Measurements from ENCODE around the gene LY6G6D.
A peak's percentile ranks its signal among the peaks of the same experiment; 100 is the strongest.

The LY6G6D gene

GRCh38 chr6:31727034-31727716 is 12.0 kb downstream of the LY6G6D start:
- Histone ChIP-seq H3K9ac (ENCODE audit: insufficient read length, low read depth) (no peak overlapping the region), H3K9me3 (ENCODE audit: insufficient read depth, low read length) (no peaks in the 10 kb centered on the region), H3K4me3 (ENCODE audit: insufficient read length, low read depth) (no peak overlapping the region), H3K4me1 (ENCODE audit: insufficient read depth, insufficient read length) (peaks cover 5% of the 10 kb centered on the region), H3K27me3 (ENCODE audit: insufficient read depth, insufficient read length) (no peaks in the 10 kb centered on the region), H3K36me3 (ENCODE audit: insufficient read depth, insufficient read length, low read length) (peaks cover 51% of the 10 kb centered on the region)
- TF ChIP-seq SUZ12 (IDR thresholded peaks at IDR 0.05; ENCODE audit: extremely low read depth, insufficient read depth, insufficient read length) (no peak), ZNF274 (IDR thresholded peaks at IDR 0.05; ENCODE audit: low read depth, low read length) (no peak), YY1 (IDR thresholded peaks at IDR 0.05; ENCODE audit: insufficient read depth, insufficient read length) (no peak)
- no peak for DNase-seq (ENCODE audit: low read depth, low spot score)

GRCh38 chr6:31727717-31728671 is 12.8 kb downstream of the LY6G6D start:
- Histone ChIP-seq H3K4me1 (ENCODE audit: insufficient read depth, insufficient read length) (peaks cover 5% of the 10 kb centered on the region), H3K36me3 (ENCODE audit: insufficient read depth, insufficient read length, low read length) (peaks cover 59% of the 10 kb centered on the region), H3K4me3 (ENCODE audit: insufficient read length, low read depth) (no peak overlapping the region), H3K9ac (ENCODE audit: insufficient read length, low read depth) (peak overlapping the region; percentile 61), H3K27me3 (ENCODE audit: insufficient read depth, insufficient read length) (no peaks in the 10 kb centered on the region), H3K9me3 (ENCODE audit: insufficient read depth, low read length) (no peaks in the 10 kb centered on the region)
- TF ChIP-seq ZNF274 (IDR thresholded peaks at IDR 0.05; ENCODE audit: low read depth, low read length) (no peak), SUZ12 (IDR thresholded peaks at IDR 0.05; ENCODE audit: extremely low read depth, insufficient read depth, insufficient read length) (no peak), YY1 (IDR thresholded peaks at IDR 0.05; ENCODE audit: insufficient read depth, insufficient read length) (no peak)
- DNase-seq (ENCODE audit: low read depth, low spot score): no peak

- peaks cover 68% of the 10 kb centered on the region for H3K36me3 ChIP-seq (ENCODE audit: insufficient read depth, insufficient read length, low read length)
Measured at GRCh38 chr6:31728767-31729514, 13.8 kb downstream of the LY6G6D start, which contains the start of gene DDAH2. Gene DDAH2, minus strand, starts transcription at chr6:31729299. Its CDS starts 138 bp downstream, at chr6:31729161.

GRCh38 chr6:31729515-31729978 is 14.4 kb downstream of the LY6G6D start:
- Histone ChIP-seq H3K36me3 (ENCODE audit: insufficient read depth, insufficient read length, low read length) (peaks cover 71% of the 10 kb centered on the region), H3K9me3 (ENCODE audit: insufficient read depth, low read length) (no peaks in the 10 kb centered on the region), H3K9ac (ENCODE audit: insufficient read length, low read depth) (peak overlapping the region; percentile 83), H3K4me3 (ENCODE audit: insufficient read length, low read depth) (peak overlapping the region; percentile 66), H3K27me3 (ENCODE audit: insufficient read depth, insufficient read length) (no peaks in the 10 kb centered on the region), H3K4me1 (ENCODE audit: insufficient read depth, insufficient read length) (peaks cover 5% of the 10 kb centered on the region)
- DNase-seq (ENCODE audit: low read depth, low spot score): peak; percentile 86
- no peak for TF ChIP-seq ZNF274 (IDR thresholded peaks at IDR 0.05; ENCODE audit: low read depth, low read length)
- TF ChIP-seq SUZ12 (IDR thresholded peaks at IDR 0.05; ENCODE audit: extremely low read depth, insufficient read depth, insufficient read length): no peak
- TF ChIP-seq YY1 (IDR thresholded peaks at IDR 0.05; ENCODE audit: insufficient read depth, insufficient read length): no peak

More at GRCh38 chr6:31728767-31729514, 13.8 kb downstream of the LY6G6D start, which contains the start of gene DDAH2:
- peaks cover 5% of the 10 kb centered on the region for H3K4me1 ChIP-seq (ENCODE audit: insufficient read depth, insufficient read length)
- no peak for DNase-seq (ENCODE audit: low read depth, low spot score)
- H3K4me3 ChIP-seq (ENCODE audit: insufficient read length, low read depth): peak within 1 kb of the TSS; percentile 66
- peak within 1 kb of the TSS; percentile 83 for H3K9ac ChIP-seq (ENCODE audit: insufficient read length, low read depth)
- H3K9me3 ChIP-seq (ENCODE audit: insufficient read depth, low read length): no peaks in the 10 kb centered on the region
- H3K27me3 ChIP-seq (ENCODE audit: insufficient read depth, insufficient read length): no peaks in the 10 kb centered on the region
- TF ChIP-seq SUZ12 (IDR thresholded peaks at IDR 0.05; ENCODE audit: extremely low read depth, insufficient read depth, insufficient read length): no peak

- Histone ChIP-seq H3K9me3 (ENCODE audit: insufficient read depth, low read length) (no peaks in the 10 kb centered on the region), H3K27me3 (ENCODE audit: insufficient read depth, insufficient read length) (no peaks in the 10 kb centered on the region), H3K4me1 (ENCODE audit: insufficient read depth, insufficient read length) (peaks cover 5% of the 10 kb centered on the region), H3K9ac (ENCODE audit: insufficient read length, low read depth) (peak overlapping the region; percentile 83), H3K4me3 (ENCODE audit: insufficient read length, low read depth) (peak overlapping the region; percentile 66), H3K36me3 (ENCODE audit: insufficient read depth, insufficient read length, low read length) (peaks cover 71% of the 10 kb centered on the region)
- no peak for TF ChIP-seq ZNF274 (IDR thresholded peaks at IDR 0.05; ENCODE audit: low read depth, low read length)
- no peak for TF ChIP-seq YY1 (IDR thresholded peaks at IDR 0.05; ENCODE audit: insufficient read depth, insufficient read length)
- no peak for TF ChIP-seq SUZ12 (IDR thresholded peaks at IDR 0.05; ENCODE audit: extremely low read depth, insufficient read depth, insufficient read length)
- peak; percentile 80 for DNase-seq (ENCODE audit: low read depth, low spot score)
Measured at GRCh38 chr6:31729979-31730630, 15.0 kb downstream of the LY6G6D start.

GRCh38 chr6:31730631-31731086 is 15.5 kb downstream of the LY6G6D start:
- Histone ChIP-seq H3K36me3 (ENCODE audit: insufficient read depth, insufficient read length, low read length) (peaks cover 69% of the 10 kb centered on the region), H3K27me3 (ENCODE audit: insufficient read depth, insufficient read length) (no peaks in the 10 kb centered on the region), H3K4me3 (ENCODE audit: insufficient read length, low read depth) (no peak overlapping the region), H3K9me3 (ENCODE audit: insufficient read depth, low read length) (no peaks in the 10 kb centered on the region), H3K4me1 (ENCODE audit: insufficient read depth, insufficient read length) (peaks cover 5% of the 10 kb centered on the region), H3K9ac (ENCODE audit: insufficient read length, low read depth) (no peak overlapping the region)
- TF ChIP-seq ZNF274 (IDR thresholded peaks at IDR 0.05; ENCODE audit: low read depth, low read length): no peak
- TF ChIP-seq YY1 (IDR thresholded peaks at IDR 0.05; ENCODE audit: insufficient read depth, insufficient read length): no peak
- no peak for TF ChIP-seq SUZ12 (IDR thresholded peaks at IDR 0.05; ENCODE audit: extremely low read depth, insufficient read depth, insufficient read length)
- DNase-seq (ENCODE audit: low read depth, low spot score): no peak

All from NT2/D1 (cell line).